AG09309 (cell line): ENCODE data around the gene CXCR1.

ENCODE experiments used
- DNase-seq: peaks from one replicate; pipeline ENCODE4 v3.0.0-alpha.2; 2010; ENCODE audit warnings: low read depth
- H3K4me3 ChIP-seq: 2 replicates; pipeline ENCODE4 v1.5.1; 2011; ENCODE audit warnings: mild to moderate bottlenecking, low read depth, low read length, moderate library complexity; ENCODE audit not compliant: control insufficient read depth
- CTCF ChIP-seq: IDR thresholded peaks from 2 replicates; pipeline ENCODE4 v1.5.1; 2011; ENCODE audit warnings: mild to moderate bottlenecking, low read depth, low read length, inconsistent platforms; ENCODE audit not compliant: insufficient read depth, control insufficient read depth; ENCODE audit errors: missing control alignments

CXCR1 gene

DNA sequence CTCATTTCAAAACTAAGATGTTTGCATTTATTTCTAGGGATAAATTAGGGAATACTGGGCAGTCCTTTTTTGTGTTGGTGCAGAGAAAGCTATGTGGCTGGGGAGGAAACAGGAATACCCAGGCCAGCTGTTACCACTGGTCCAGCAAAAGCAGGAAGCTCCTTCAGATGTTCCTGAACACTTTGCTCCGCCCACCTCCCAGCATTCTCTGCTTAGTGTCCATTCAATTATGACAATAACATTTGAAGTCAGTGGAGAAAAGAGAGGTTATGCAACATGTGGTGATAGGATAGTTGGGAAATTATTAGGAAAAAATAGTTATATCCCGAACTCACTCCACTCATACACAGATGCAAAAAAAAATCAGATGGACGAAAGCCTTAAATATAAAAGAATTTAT, 28.1 kb upstream of the CXCR1 start:
- no peak for DNase-seq
- no peak overlapping the region for H3K4me3 ChIP-seq
- TF ChIP-seq CTCF: no peak

GRCh38 chr2:218193701-218194100, 26.9 kb upstream of the CXCR1 start:
- no peak overlapping the region for H3K4me3 ChIP-seq
- no peak for TF ChIP-seq CTCF
- DNase-seq: no peak

DNA sequence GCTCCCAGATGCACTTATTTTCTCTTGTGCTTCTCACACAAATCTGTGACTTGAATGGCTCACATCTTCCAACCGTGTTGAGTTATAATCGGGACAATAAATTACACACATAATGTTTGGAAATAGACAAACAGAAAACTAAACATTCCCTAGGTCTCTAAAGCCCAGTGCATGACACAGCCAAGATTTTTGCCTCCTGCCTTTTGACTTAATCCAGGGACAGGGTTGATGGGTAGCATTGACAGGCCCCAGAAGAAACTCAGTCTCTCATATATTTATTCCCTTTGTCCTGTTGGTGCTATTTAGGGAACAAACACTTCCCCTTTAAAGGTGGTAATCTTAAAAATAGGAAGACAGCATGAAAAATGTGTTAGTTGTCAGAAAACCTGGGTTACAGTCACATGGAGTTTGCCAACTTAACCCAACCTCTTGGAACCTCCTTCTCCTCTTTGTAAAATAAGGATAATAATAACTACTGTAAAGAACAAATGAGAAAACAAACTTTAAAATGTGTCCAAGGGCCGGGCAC, 26.2 kb upstream of the CXCR1 start:
- no peak overlapping the region for H3K4me3 ChIP-seq
- no peak for DNase-seq
- no peak for TF ChIP-seq CTCF

DNA sequence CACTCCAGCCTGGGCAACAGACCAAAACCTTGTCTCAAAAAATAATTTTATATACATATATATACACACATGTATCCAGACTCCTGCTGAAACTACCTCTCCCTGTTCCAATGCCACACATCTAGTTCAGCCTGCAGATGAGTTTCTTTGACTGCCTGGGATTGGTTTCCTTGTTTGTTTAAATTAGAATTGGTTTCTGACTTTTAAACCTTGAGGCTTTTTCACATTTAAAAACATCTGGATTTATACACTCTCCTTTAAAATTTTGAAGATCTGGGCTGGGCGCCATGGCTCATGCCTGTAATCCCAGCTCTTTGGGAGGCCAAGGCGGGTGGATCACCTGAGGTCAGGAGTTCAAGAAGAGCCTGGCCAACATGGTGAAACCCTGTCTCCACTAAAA, 21.8 kb upstream of the CXCR1 start:
- H3K4me3 ChIP-seq: no peak overlapping the region
- TF ChIP-seq CTCF: no peak
- DNase-seq: no peak

GRCh38 chr2:218187296-218188015, 20.7 kb upstream of the CXCR1 start:
- TF ChIP-seq CTCF: no peak
- no peak for DNase-seq
- H3K4me3 ChIP-seq: no peak overlapping the region

GRCh38 chr2:218186876-218187275, 20.1 kb upstream of the CXCR1 start:
- H3K4me3 ChIP-seq: no peak overlapping the region
- TF ChIP-seq CTCF: no peak

More at GRCh38 chr2:218186876-218187275, 20.1 kb upstream of the CXCR1 start:
- no peak for DNase-seq
